H1 (cell line): ENCODE results near the gene FCMR.

Experiments used
- BRCA1 ChIP-seq: IDR thresholded peaks from 2 replicates; pipeline ENCODE4 v1.6.1; 2012; ENCODE audit warnings: low read depth, low read length, improper control_type of control experiment
- MAFK ChIP-seq: IDR thresholded peaks from 2 replicates; pipeline ENCODE4 v1.6.1; 2012; ENCODE audit warnings: low read depth, mild to moderate bottlenecking, improper control_type of control experiment, low read length
- POLR2A ChIP-seq, 2 experiments: IDR thresholded peaks; 1 replicate in 1 of 2; 2 replicates in 1 of 2; pipeline ENCODE4 v1.6.1; 2011; ENCODE audit warnings: low read depth in 2 of 2, low read length in 2 of 2, mild to moderate bottlenecking in 2 of 2; ENCODE audit errors: control extremely low read depth in 1 of 2
- POU5F1 ChIP-seq: IDR thresholded peaks from 2 replicates; pipeline ENCODE4 v1.6.1; 2011; ENCODE audit warnings: low read depth, mild to moderate bottlenecking, low read length, moderate library complexity
- RFX5 ChIP-seq: IDR thresholded peaks from 2 replicates; pipeline ENCODE4 v1.6.1; 2011; ENCODE audit warnings: low read depth, low read length, improper control_type of control experiment, borderline replicate concordance
- SRF ChIP-seq: IDR thresholded peaks from 2 replicates; pipeline ENCODE4 v1.6.1; 2011; ENCODE audit warnings: mild to moderate bottlenecking, low read depth, low read length, moderate library complexity
- TF ChIP-seq, protein P1 (sequence below), 3 experiments: IDR thresholded peaks; 1 replicate in 2 of 3; 2 replicates in 1 of 3; pipeline versions ENCODE4 v1.5.1 to v1.6.1; 2011; ENCODE audit warnings: low read length in 3 of 3, mild to moderate bottlenecking in 3 of 3, inconsistent platforms in 2 of 3, low read depth in 1 of 3, moderate library complexity in 1 of 3; ENCODE audit not compliant: insufficient read depth in 1 of 3; ENCODE audit errors: control extremely low read depth in 1 of 3

GRCh38 chr1:206885341-206886060, 36.2 kb downstream of the FCMR start:
- TF ChIP-seq, protein P1, sequence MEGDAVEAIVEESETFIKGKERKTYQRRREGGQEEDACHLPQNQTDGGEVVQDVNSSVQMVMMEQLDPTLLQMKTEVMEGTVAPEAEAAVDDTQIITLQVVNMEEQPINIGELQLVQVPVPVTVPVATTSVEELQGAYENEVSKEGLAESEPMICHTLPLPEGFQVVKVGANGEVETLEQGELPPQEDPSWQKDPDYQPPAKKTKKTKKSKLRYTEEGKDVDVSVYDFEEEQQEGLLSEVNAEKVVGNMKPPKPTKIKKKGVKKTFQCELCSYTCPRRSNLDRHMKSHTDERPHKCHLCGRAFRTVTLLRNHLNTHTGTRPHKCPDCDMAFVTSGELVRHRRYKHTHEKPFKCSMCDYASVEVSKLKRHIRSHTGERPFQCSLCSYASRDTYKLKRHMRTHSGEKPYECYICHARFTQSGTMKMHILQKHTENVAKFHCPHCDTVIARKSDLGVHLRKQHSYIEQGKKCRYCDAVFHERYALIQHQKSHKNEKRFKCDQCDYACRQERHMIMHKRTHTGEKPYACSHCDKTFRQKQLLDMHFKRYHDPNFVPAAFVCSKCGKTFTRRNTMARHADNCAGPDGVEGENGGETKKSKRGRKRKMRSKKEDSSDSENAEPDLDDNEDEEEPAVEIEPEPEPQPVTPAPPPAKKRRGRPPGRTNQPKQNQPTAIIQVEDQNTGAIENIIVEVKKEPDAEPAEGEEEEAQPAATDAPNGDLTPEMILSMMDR (IDR thresholded peaks at IDR 0.05; ENCODE audit: control extremely low read depth in 1 of 3, insufficient read depth in 1 of 3, low read depth in 1 of 3, low read length in 3 of 3): no peak
- TF ChIP-seq SRF: no peak
- no peak for TF ChIP-seq BRCA1
- TF ChIP-seq POU5F1: no peak
- no peak for TF ChIP-seq RFX5
- TF ChIP-seq MAFK: no peak
- TF ChIP-seq POLR2A (IDR thresholded peaks at IDR 0.05; ENCODE audit: control extremely low read depth in 1 of 2, low read depth in 2 of 2, low read length in 2 of 2): no peak
